ENCODE results near the gene WBP1. TPM values are rescaled to one million over a fixed set of nuclear protein-coding genes. Genes with fewer than 3 reads are reported as not detected.
"Not testable (repeated sequence)": the region's sequence is repeated elsewhere in the genome, so short reads cannot be mapped to it uniquely, and the experiment has no call there.

Gene WBP1
- total RNA-seq, 4 donors from 2014 or later: 40.0 to 56.4 (median 47.2) TPM

DNA sequence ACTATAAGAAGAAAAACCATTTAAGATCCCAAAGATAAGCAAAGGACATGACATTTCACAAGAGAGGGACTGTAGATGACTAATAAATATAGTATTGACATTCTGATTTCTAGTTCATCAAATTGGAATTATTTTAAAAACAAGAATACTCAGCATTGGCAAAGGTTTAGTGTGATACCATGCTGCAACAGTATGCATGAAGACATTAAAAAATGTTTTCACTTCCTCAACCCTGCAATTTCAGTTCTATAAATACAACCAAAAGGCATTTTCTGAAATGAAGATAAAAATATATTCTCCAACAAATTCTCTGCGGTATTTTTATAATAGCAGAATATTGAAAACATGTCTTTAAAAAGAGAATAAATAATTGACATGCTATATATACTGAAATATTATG is 38.9 kb upstream of the WBP1 start:
- Histone ChIP-seq H3K27ac (replicated peaks in 1 of 4) (no peak overlapping the region), H3K4me1 (peaks cover 27 to 38% (median 34%) of the 10 kb centered on the region in 4 donors), H3K36me3 (no peaks in the 10 kb centered on the region), H3K4me3 (no peak overlapping the region), H3K9me3 (no peaks in the 10 kb centered on the region), H3K27me3 (no peaks in the 10 kb centered on the region)
- DNase-seq (ENCODE audit: extremely low spot score): no peak
- intact Hi-C loops (cut with DNase I): no loop called here
- TF ChIP-seq EP300 (IDR thresholded peaks at IDR 0.05) (no peak), CTCF (IDR thresholded peaks at IDR 0.05) (no peak), POLR2A (IDR thresholded peaks at IDR 0.05; ENCODE audit: low read depth) (no peak)
- WGBS: 82% methylated on average over 1 of the region's 1 CpG

- Histone ChIP-seq H3K27me3 (no peaks in the 10 kb centered on the region), H3K4me3 (no peak overlapping the region), H3K9me3 (no peaks in the 10 kb centered on the region), H3K4me1 (peaks cover 23 to 31% (median 27%) of the 10 kb centered on the region in 4 donors), H3K36me3 (peaks cover 0 to 2% (median under 1%) of the 10 kb centered on the region in 4 donors), H3K27ac (replicated peaks in 1 of 4) (no peak overlapping the region)
- intact Hi-C loops (cut with DNase I): no loop called here
- TF ChIP-seq POLR2AphosphoS5 (IDR thresholded peaks at IDR 0.05): no peak
- TF ChIP-seq EP300 (IDR thresholded peaks at IDR 0.05): no peak
- no peak for TF ChIP-seq CTCF (IDR thresholded peaks at IDR 0.05)
- TF ChIP-seq POLR2A (IDR thresholded peaks at IDR 0.05; ENCODE audit: low read depth): no peak
- 81% methylated on average over 2 of the region's 2 CpGs for WGBS
- DNase-seq (ENCODE audit: extremely low spot score): no peak
These were observed 38.2 kb upstream of the WBP1 start for GRCh38 chr2:74420006-74420405.

GRCh38 chr2:74420443-74421103 is 37.7 kb upstream of the WBP1 start:
- DNase-seq (ENCODE audit: extremely low spot score); H3K36me3 ChIP-seq; H3K27me3 ChIP-seq; intact Hi-C loops (cut with DNase I); H3K9me3 ChIP-seq: not testable (repeated sequence)
- Histone ChIP-seq H3K27ac (replicated peaks in 1 of 4) (peak overlapping the region in 2 of 4 donors; percentile 73 to 74), H3K4me3 (peak overlapping the region; percentile 66 to 81 (median 66)), H3K4me1 (peaks cover 17 to 25% (median 22%) of the 10 kb centered on the region in 4 donors)
- WGBS: 76% methylated on average over 19 of the region's 19 CpGs

DNA sequence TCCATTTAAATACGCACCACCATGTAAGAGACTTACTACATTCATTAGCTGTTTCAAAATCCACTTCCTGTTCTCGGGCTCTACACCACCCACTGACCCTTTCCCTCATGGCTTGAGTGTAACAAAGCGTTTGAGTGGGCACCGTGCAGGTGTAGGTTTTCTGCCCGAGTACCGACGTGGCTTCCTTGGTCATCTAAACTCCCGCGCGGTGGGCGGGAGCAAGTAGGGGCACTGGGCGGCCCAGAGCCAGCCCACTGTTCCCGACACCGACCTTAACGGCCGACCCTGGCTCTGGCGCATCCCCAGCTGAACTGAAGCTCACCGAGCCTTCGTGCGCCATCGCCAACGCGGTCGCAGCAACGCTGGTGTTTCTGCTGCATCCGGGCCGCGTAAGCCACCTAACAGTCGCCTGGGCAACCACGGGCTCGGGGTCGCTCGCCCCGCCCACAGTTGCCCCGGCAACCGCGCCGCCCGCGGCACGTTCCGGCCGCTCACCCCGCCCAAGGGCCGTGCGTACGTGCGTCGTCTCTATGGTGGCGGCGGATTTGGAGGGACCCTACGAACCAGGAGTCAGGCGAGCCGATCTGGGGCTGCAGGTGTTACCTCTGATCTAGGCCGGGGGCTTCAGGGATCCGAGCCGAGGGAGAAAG is 36.9 kb upstream of the WBP1 start, which contains the start of the genes C2orf81 and WDR54:
Gene C2orf81, minus strand, starts transcription at position 399 of the 650 bp plus-strand sequence. Its CDS starts 59 bp downstream, at position 340.
Gene WDR54, plus strand, starts transcription at position 510 of the 650 bp plus-strand sequence. CDS start 424 bp downstream, outside the sequence.
- no peaks in the 10 kb centered on the region for H3K27me3 ChIP-seq
- TF ChIP-seq POLR2AphosphoS5 (IDR thresholded peaks at IDR 0.05): peak; percentile 58 to 80
- no peak for TF ChIP-seq EP300 (IDR thresholded peaks at IDR 0.05)
- peaks cover 13 to 20% (median 16%) of the 10 kb centered on the region in 4 donors for H3K4me1 ChIP-seq
- H3K9me3 ChIP-seq: no peaks in the 10 kb centered on the region
- peak within 1 kb of the TSS; percentile 66 to 81 (median 66) for H3K4me3 ChIP-seq
- DNase-seq (ENCODE audit: extremely low spot score): peak; percentile 94
- peak within 1 kb of the TSS; percentile 67 to 82 (median 74) for H3K27ac ChIP-seq (replicated peaks in 1 of 4)
- H3K36me3 ChIP-seq: peaks cover 0 to 15% (median 13%) of the 10 kb centered on the region in 4 donors
- intact Hi-C loops (cut with DNase I): no loop called here
- WGBS: under 1% methylated on average over 12 of the region's 57 CpGs

GRCh38 chr2:74423231-74424095 is 34.8 kb upstream of the WBP1 start:
- intact Hi-C loops (cut with DNase I): no loop called here
- TF ChIP-seq CTCF (IDR thresholded peaks at IDR 0.05) (no peak), POLR2A (IDR thresholded peaks at IDR 0.05; ENCODE audit: low read depth) (no peak), POLR2AphosphoS5 (IDR thresholded peaks at IDR 0.05) (no peak), EP300 (IDR thresholded peaks at IDR 0.05) (no peak)
- Histone ChIP-seq H3K4me3 (no peak overlapping the region), H3K27ac (replicated peaks in 1 of 4) (no peak overlapping the region), H3K9me3 (no peaks in the 10 kb centered on the region), H3K36me3 (peaks cover under 1 to 36% (median 34%) of the 10 kb centered on the region in 4 donors), H3K4me1 (peaks cover 13 to 17% (median 16%) of the 10 kb centered on the region in 4 donors), H3K27me3 (no peaks in the 10 kb centered on the region)
- no peak for DNase-seq (ENCODE audit: extremely low spot score)
- WGBS: 81% methylated on average over 8 of the region's 9 CpGs

All from esophagus muscularis mucosa (tissue), 4 donors.